GM18520 (cell line): ENCODE data around the gene HABP4.

Experiments
- ATAC-seq: cut with Tn5 transposase; IDR thresholded peaks from one replicate; pipeline ENCODE4 v1.9.1; 2021; ENCODE audit not compliant: unreplicated experiment

The HABP4 gene, protein sequence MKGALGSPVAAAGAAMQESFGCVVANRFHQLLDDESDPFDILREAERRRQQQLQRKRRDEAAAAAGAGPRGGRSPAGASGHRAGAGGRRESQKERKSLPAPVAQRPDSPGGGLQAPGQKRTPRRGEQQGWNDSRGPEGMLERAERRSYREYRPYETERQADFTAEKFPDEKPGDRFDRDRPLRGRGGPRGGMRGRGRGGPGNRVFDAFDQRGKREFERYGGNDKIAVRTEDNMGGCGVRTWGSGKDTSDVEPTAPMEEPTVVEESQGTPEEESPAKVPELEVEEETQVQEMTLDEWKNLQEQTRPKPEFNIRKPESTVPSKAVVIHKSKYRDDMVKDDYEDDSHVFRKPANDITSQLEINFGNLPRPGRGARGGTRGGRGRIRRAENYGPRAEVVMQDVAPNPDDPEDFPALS

DNA sequence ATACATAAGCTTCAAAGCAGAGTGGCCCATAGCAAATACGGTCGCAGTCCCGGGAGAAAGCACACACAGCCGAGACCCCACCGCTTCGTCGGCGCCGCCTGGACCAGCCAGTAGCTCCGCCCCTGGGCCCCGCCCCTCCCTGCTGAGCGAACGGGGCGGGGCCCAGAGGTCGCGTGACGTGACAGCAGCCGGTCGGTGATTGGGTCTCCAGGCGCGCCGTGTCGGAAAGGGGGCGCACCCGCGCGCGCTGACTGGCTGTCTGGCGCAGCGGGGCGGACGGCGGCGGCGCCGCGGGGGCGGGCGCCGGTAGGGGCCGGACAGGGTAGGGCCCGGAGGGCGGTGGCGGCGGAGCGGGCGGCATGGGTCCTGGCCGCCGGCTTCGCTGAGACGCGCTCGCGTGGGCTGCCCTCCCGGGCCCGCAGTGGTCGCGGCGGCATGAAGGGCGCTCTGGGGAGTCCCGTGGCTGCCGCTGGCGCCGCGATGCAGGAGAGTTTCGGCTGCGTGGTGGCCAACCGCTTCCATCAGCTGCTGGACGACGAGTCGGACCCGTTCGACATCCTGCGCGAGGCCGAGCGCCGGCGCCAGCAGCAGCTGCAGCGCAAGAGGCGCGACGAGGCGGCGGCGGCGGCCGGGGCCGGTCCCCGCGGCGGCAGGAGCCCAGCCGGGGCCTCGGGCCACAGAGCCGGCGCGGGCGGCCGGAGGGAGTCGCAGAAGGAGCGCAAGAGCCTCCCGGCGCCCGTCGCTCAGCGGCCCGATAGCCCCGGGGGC lies at the start of gene HABP4:
TSS of gene HABP4 (plus strand) at position 325 of the 768 bp plus-strand sequence. CDS start at position 436, 111 bp downstream.
- peak; percentile 88 for ATAC-seq

DNA sequence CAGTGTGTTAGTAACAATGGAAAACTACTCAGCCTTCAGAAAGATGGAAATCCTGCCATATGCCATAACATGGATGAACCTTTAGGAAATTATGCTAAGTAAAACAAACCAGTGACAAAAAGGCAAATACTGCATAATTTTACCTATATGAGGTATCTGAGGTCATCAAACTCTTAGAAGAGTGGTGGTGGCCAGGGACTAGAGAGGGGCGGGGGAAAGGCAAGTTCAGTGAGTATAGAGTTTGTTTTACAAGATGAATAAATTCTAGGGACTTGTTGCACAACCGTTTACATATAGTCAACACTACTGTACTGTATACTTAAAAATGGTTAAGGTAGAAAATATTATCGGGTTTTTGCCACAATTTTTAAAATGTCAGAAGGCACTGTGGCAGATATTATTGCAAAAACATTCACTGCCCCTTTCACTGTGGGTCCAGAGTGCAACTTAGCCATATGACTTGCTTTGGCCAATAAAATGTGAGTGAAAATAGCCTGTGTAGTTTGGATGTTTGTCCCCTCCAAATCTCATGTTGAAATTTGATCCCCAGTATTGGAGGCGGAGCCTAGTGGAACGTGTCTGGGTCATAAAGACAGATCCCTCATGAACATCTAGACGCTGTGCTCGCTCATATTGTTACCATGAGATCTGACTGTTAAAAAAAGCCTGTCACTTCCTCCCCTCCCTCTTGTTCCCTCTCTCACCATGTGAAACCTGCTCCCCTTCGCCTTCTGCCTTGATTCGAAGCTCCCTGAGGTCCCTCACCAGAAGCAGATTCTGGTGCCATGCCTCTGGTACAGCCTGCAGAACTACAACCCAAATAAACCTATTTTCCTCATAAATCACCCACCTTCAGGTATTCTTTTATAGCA lies 41.3 kb upstream of the HABP4 start:
- ATAC-seq = no peak

GRCh38 chr9:96411129-96411838 lies 38.7 kb upstream of the HABP4 start:
- ATAC-seq = no peak

DNA sequence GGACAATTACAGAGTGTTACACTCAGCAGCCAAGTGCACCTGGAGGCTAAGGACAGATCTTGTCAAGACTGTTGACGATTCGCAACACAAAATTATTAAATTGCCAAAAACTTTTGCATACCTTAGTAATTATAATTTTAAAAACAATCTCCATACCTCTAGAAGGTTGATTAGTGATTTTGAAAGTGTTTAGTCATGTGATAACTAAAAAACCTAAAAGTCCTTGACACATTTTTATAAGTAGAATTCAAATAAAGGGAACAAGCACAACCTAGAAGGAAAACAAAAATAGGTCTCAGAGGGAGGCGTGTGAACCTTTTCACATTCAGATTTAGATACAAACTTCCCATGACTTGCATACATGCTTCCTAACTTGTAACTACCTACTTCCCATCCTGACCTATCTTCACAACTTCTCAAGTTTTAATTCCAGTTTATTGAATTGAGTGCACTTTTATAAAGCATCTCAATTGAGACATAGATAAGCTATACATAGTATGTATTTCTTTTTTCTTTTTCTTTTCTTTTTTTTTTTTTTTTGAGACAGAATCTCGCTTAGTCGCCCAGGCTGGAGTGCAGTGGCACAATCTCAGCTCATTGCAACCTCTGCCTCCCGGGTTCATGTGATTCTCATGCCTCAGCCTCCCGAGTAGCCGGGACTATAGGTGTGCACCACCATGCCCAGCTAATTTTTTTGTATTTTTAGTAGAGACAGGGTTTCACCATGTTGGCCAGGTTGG lies 37.6 kb upstream of the HABP4 start:
- ATAC-seq = no peak

DNA sequence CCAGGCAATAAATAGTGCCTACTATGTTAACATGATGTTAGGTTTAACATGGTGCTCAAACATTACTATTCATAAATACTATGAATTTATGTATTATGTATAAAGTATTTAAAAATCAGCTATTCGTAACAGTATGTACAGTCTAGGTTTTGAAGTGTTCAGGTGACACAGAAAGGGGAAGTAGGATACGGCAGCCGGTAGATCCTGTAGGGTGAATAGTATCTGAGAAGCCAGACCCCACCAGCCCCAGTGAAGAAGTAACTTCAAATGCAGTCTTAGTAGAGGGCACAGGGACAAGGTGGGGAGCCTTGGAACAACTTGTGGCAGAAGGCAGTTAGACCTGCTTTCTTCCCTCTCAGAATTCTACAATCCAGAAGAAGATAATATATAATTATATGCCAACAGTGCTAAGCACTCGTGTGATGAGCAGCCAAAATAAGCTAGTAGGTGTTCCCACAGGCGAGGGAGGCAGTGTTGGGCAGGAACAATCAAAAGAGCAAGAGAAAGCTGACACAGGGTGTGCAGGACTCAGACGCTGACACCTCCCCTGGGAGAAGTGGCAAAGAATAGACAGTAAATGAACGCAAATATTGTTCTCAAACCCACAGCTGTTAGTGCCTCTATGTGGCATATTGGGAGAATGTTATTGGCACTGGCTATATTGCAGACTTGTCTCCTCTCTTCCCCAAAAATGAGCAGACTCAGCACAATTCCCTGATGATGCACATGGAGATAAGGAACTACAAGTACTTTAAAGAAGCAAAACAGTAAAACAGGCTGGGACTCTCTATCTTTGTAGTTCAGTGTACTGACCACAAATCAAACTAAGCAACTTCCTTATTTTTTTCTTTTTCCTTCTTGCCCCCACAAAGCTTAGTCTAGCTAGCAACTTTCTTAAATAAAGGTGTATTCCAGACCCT lies 36.4 kb upstream of the HABP4 start:
- no peak for ATAC-seq

DNA sequence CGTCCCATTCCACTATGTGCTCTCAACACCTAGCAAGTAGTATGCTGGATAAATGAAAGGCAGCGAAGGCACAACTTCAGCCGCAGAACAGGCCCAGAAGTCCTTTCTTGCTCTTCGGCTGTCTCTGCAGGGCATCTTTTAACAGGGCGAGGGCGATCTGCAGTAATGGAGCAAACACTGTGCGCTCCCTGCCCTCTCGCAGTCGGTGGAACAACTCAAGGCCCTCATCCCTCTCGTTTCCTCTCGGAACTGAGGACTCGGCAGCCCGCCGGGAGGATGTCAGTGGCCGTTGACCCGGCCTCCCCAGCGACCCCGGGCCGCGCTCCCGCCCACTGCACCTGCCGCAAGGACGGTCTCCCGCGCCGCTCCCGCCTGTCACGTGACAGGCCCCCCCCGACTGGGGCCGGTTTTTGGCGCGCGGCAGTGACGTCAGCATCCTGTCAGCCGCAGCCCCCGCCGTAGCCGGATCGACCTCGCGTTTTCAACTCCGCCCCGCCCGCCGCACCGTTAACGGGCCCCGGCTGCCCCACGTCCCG lies 32.9 kb upstream of the HABP4 start:
- ATAC-seq = no peak

DNA sequence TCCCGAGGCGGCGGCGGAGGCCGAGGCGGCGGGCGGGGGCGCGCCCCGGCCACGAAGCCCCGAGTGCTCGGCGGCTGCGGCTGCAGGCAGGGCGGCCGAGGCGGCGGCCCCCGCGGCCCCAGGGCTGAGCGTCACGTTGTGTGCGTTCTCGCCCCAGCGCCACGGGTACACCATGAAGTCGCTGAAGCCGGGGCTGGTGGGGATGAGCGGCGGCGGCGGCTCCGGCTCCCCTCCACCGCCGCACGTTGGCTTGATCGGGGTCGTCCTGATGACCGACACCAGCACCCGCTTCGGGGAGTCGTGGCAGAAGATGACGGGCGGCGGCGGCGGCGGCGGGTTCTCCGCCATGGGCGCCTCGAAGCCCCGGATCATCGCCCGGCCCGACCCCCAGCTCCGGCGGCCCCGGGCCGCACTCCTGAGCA lies 32.3 kb upstream of the HABP4 start:
- ATAC-seq = no peak

DNA sequence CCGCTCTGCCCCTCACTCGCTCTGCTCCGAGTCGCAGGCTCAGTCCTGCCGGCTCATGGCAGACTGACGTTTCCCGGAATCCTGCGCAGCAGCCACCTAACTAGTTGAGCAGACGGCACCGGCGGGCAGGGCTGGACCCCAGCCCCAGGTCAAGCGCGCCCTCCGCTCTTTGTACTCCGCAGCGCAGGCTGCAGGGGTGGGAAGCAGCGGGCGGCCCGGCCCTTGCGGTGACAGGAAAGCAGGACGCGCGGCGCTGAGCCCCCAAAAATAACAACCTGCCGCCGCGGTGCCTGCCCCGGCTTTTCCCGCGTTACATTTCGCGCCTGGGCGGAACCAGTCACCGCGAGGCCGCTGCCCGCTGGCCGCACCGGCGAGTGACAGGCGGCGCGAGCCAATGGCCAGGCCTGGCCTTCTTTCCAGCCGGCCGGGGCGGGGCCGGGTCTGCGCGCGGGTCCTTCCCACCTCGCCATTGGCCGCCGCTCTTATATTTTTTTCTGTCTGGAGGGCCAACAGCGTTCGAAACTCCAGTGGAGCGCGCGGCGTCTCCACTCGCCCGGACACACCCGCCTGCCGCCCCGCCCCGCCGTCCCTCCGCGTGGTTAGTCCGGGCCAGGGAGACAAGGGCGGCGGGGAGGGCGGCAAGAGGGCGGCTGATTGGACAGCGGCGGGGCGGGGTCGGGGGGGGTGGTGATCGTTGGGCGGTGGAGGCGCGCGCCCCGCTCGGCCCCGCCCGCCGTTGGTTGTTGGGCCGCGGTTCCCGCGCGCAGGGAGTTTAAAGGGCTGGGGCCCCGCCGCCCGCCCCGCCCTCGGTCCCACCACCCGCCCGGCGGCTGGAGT lies 31.7 kb upstream of the HABP4 start, which contains the start of gene ZNF367:
TSS of gene ZNF367 (minus strand) at position 288 of the 837 bp plus-strand sequence. CDS start 338 bp downstream, outside the sequence.
- peak; percentile 58 for ATAC-seq

DNA sequence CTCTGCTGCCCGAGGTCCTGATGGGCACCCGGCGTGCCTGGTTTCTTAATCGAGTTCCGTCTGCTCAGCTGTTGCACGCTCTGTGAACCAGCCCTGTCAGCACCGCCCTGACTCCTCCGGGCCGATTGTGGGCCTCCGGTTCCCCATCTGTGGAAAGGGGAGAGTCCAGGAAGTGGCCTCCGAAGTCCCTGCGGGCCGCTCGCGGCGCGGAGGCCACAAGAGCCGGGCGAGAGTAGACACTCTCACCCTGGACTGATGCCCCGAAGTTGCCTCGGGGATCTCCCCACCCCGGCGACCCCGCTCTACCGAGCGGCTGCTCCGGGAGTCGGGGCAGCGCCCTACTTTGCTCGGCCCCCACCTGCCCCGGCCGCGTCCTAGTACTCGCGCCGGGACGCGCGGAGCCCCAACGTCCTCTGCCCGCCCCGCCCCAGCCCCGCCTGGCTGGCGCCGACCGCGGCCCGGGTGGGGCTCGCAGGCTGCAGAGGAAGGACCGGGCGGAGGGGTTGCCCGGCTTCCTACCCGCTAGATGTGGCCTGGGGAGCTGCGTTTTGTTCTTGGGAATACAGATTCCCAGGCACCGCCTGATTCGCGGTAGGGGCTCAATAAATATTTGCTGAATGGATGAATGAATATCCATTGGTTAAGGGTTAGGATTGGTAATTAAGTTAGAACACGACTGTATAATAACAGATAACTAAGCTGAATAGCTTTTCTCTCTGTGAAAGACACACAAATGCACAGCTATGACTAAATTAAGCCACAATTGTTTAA lies 30.9 kb upstream of the HABP4 start:
- peak; percentile 16 for ATAC-seq

DNA sequence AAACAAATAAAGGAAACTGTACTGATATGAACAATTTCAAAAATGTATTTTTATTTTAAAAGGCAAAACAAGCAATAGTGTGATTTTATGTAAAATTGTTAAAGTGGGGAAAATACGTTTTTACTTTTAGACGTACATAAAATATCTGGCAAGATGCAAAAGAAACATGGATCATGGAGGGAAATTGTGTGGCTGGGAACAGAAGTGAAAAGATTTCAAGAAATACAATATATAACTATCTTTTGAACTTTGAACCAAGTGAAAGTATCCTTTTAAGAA lies 30.3 kb upstream of the HABP4 start:
- no peak for ATAC-seq

DNA sequence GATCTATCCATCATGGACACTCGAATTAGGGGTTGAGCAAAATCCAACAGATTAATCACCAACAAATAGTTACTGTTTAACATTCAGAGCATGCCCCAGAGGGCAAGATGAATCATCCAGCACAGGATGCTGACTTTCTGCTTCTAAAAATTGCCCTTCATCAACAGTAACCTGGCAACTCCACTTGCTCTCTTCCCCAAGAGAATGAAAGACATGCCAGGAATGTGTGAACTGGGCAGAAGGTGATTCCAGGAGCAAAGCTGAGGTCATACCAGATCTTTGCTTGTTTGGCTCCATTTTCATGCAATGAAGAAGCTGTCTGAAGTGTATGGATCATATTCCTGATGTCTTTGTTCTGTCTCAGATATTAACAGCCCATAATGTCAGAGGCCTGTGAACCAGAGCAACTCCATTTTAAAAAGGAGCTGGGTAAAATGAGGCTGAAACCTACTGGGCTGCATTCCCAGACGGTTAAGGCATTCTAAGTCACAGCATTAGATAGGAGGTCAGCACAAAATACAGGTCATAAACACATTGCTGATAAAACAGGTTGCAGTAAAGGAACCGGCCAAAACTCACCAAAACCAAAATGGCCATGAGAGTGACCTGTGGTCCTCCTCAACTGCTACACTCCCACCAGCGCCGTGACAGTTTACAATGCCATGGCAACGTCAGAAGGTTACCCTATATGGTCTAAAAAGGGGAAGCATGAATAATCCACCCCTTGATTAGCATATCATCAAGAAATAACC lies 29.3 kb upstream of the HABP4 start:
- no peak for ATAC-seq

DNA sequence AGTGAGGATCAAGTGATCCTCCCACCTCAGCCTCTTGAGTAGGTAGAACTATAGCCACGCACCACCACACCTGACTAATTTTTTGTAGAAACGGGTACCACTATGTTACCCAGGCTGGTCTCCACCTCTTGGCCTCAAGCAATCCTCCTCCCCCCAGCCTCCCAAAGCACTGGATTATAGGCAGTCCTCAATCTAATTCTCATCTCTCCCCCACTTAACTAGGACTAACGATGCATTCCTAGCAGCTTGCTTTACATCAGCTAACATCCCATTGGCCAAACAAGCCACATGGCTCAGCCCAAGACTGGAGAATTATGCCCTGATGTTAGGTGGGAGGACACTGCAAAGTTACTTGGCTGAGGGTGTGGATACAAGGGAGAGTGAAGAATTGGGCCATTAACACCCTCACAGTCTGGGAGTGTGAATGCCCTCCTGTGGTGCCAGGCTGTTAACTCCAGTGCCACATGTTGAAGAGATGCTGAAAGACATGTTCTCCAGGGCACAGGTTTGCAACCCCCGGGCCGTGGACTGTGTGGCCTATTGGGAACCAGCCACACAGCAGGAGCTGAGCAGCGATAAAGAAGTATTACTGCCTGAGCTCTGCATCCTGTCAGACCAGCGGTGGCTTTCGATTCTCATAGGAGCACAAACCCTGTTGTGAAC lies 26.5 kb upstream of the HABP4 start:
- ATAC-seq = no peak

GRCh38 chr9:96423985-96424336 lies 26.0 kb upstream of the HABP4 start:
- no peak for ATAC-seq

DNA sequence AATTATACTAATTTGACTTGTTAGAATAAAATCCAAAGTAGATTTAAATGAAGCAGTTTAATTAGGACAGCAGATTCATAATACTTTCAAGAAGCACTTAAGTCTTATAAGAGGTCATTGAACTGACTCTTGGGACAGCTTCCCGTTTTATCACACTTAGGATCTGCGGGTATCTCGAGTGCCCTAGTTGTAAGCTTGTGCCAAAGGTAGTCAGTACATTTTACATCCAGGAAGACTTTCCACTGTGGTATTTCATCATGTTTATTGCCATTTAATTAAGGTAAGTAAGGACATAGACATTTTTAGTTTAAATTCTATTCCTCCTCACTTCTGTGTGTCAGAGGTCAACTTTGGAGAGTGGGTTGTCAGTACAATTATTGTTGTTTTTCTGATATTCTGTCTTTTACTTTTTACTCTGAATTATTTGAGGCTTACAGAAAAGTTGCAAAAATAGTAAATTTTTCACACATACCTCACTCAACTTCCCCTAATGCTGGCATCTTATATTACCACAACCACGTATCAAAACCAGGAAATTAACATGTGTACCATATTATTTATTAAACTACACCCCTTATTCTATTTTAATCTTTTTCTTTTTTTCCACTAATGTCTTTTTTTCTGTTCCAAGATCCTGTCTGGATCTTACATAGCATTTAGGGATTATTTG lies 24.3 kb upstream of the HABP4 start:
- ATAC-seq = no peak

DNA sequence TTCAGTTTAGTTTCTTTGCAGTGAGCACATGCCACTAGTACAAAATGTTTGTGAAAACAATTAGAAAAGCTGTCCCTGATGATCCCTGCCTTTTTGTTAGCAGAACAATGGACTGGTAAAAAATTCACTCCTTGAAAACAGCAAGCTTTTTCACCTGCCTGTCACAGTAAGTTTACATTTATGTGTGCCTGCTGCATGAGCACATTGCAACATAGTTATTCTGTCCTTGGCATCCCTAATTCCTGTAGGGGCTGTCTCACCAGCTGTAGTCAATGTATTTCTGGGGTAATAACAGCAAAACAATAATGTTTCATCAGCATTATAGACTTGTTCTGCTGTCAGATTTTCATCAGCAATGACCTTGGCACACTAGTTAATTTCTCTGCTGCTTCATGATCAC lies 20.2 kb upstream of the HABP4 start:
- no peak for ATAC-seq
